CD4-positive, alpha-beta memory T cell (primary cell): ENCODE measurements around the gene SLC2A11. TPM values are rescaled to one million over a fixed set of nuclear protein-coding genes. Genes with fewer than 3 reads are reported as not detected.
"Not testable (repeated sequence)": the region's sequence is repeated elsewhere in the genome, so short reads cannot be mapped to it uniquely, and the experiment has no call there.

ENCODE experiments used
- CTCF ChIA-PET: fragments of 350-600 bp; sonication (Branson Sonifier 250); formaldehyde crosslinking; loops from one replicate; lab custom pipeline; 2021; ENCODE audit warnings: inconsistent platforms; ENCODE audit not compliant: partially characterized antibody; lab: Charles Lee
- POLR2A ChIA-PET: fragments of 350-600 bp; sonication (Branson Sonifier 250); formaldehyde crosslinking; loops from one replicate; lab custom pipeline; 2021; ENCODE audit not compliant: partially characterized antibody; lab: Charles Lee
- DNase-seq, 5 donors: peaks; one replicate each; pipeline versions ENCODE4 v3.0.0 to v3.0.0-alpha.2; 2020 to 2022; ENCODE audit warnings: mixed read lengths in 1 of 5
- H3K27ac ChIP-seq: one replicate; pipeline ENCODE4 v1.7.0; 2013; ENCODE audit warnings: low read depth, low read length
- H3K27me3 ChIP-seq: 2 replicates; pipeline ENCODE4 v1.7.0; 2013; ENCODE audit warnings: mild to moderate bottlenecking, low read length, moderate library complexity; ENCODE audit not compliant: insufficient read depth
- H3K36me3 ChIP-seq: 2 replicates; pipeline ENCODE4 v1.7.0; 2013; ENCODE audit warnings: mild to moderate bottlenecking, low read length, moderate library complexity; ENCODE audit not compliant: insufficient read depth
- H3K4me1 ChIP-seq: 2 replicates; pipeline ENCODE4 v1.7.0; 2013; ENCODE audit warnings: mild to moderate bottlenecking, low read length, moderate library complexity; ENCODE audit not compliant: insufficient read depth
- H3K4me3 ChIP-seq, 2 donors: one replicate each; pipeline ENCODE4 v1.7.0; 2013; ENCODE audit warnings: low read length in 2 of 2, mild to moderate bottlenecking in 1 of 2
- H3K9me3 ChIP-seq, 2 donors: one replicate each; pipeline ENCODE4 v1.7.0; 2013; ENCODE audit warnings: low read length in 2 of 2, control low read depth in 1 of 2; ENCODE audit not compliant: control insufficient read depth in 1 of 2
- H3K27ac Mint-ChIP-seq, 7 donors: one replicate each; pipeline ENCODE4 v1.8.0; 2020 to 2021; ENCODE audit warnings: mixed read lengths in 7 of 7, mild to moderate bottlenecking in 6 of 7, inconsistent platforms in 3 of 7, moderate library complexity in 3 of 7
- H3K27me3 Mint-ChIP-seq, 2 donors: one replicate each; pipeline ENCODE4 v1.8.0; 2020 to 2021; ENCODE audit warnings: mixed read lengths in 2 of 2
- H3K36me3 Mint-ChIP-seq, 2 donors: one replicate each; pipeline ENCODE4 v1.8.0; 2020 to 2021; ENCODE audit warnings: mixed read lengths in 2 of 2, inconsistent platforms in 1 of 2, mild to moderate bottlenecking in 1 of 2
- H3K4me1 Mint-ChIP-seq, 4 donors: one replicate each; pipeline ENCODE4 v1.8.0; 2020 to 2021; ENCODE audit warnings: mixed read lengths in 4 of 4, mild to moderate bottlenecking in 1 of 4
- H3K4me3 Mint-ChIP-seq, 8 donors: one replicate each; pipeline ENCODE4 v1.8.0; 2020 to 2021; ENCODE audit warnings: mixed read lengths in 8 of 8, mild to moderate bottlenecking in 7 of 8, moderate library complexity in 6 of 8, inconsistent platforms in 3 of 8
- H3K9me3 Mint-ChIP-seq, 8 donors: one replicate each; pipeline ENCODE4 v1.8.0; 2020 to 2021; ENCODE audit warnings: mixed read lengths in 8 of 8, mild to moderate bottlenecking in 5 of 8, inconsistent platforms in 3 of 8, moderate library complexity in 1 of 8
- intact Hi-C: fragments of 100-400 bp; cut with micrococcal nuclease; formaldehyde crosslinking; loops from one replicate; pipeline ENCODE4 v1.15.1; 2023
- polyA plus RNA-seq, 2 donors: library from polyadenylated mRNA; unstranded; fragments of 300-500 nt; fragmentation: Illumina TruSeq; gene quantifications; one replicate each; pipeline ENCODE4 v1.2.3, GENCODE V29; 2021
- total RNA-seq, 2 experiments: library from RNA; stranded (reverse); gene quantifications; one replicate each; pipeline ENCODE4 v1.2.3, GENCODE V29; 2021

SLC2A11 gene
- total and polyA plus RNA-seq, 4 experiments from 2014 or later = 3.9 to 27.2 (median 14.8) TPM

GRCh38 chr22:23912293-23912903 lies 54.7 kb downstream of the SLC2A11 start:
- H3K27ac Mint-ChIP-seq = peak overlapping the region in 3 of 7 donors; percentile 5 to 61 (median 29)
- POLR2A ChIA-PET = interaction anchor here (0.9 to 3.3 kb wide), 3 partner anchors 9 to 18 kb away, joined by 3 to 70 read pairs (median 8); partner anchors contain the start of gene MIF

GRCh38 chr22:23913306-23913660 lies 55.6 kb downstream of the SLC2A11 start:
- H3K4me1 Mint-ChIP-seq = peaks cover 9 to 25% (median 15%) of the 10 kb centered on the region in 4 donors
- H3K27ac Mint-ChIP-seq = peak overlapping the region; percentile 88 to 98 (median 96)
- intact Hi-C loops = loop anchor here (10.0 kb wide), 2 partner anchors 62 to 242 kb away; partner anchors contain the start of gene DDT
- peaks cover 0 to 1% of the 10 kb centered on the region in 2 donors for H3K27me3 Mint-ChIP-seq
- Histone ChIP-seq H3K36me3 (no peaks in the 10 kb centered on the region), H3K4me3 (peak overlapping the region; percentile 57 to 86), H3K27ac (peak overlapping the region; percentile 79), H3K4me1 (peaks cover 7% of the 10 kb centered on the region), H3K27me3 (no peaks in the 10 kb centered on the region), H3K9me3 (no peaks in the 10 kb centered on the region)
- H3K36me3 Mint-ChIP-seq = no peaks in the 10 kb centered on the region
- POLR2A ChIA-PET = interaction anchor here (0.6 to 3.3 kb wide), 18 partner anchors 10 to 642 kb away, joined by 3 to 70 read pairs (median 4); partner anchors contain the start of genes ADORA2A, CABIN1, GUCD1 and MIF
- DNase-seq = no peak
- H3K9me3 Mint-ChIP-seq = no peaks in the 10 kb centered on the region
- CTCF ChIA-PET = interaction anchor here (0.6 to 6.0 kb wide), 2 partner anchors 20 to 62 kb away, joined by 3 to 56 read pairs; partner anchors contain the start of gene MIF
- peak overlapping the region; percentile 91 to 99 (median 96) for H3K4me3 Mint-ChIP-seq

More at GRCh38 chr22:23912293-23912903, 54.7 kb downstream of the SLC2A11 start:
- Histone ChIP-seq H3K4me1 (peaks cover 7% of the 10 kb centered on the region), H3K36me3 (no peaks in the 10 kb centered on the region), H3K4me3 (no peak overlapping the region), H3K27me3 (no peaks in the 10 kb centered on the region), H3K27ac (no peak overlapping the region), H3K9me3 (no peaks in the 10 kb centered on the region)
- peaks cover 0 to 1% of the 10 kb centered on the region in 2 donors for H3K27me3 Mint-ChIP-seq
- peaks cover 9 to 25% (median 15%) of the 10 kb centered on the region in 4 donors for H3K4me1 Mint-ChIP-seq
- CTCF ChIA-PET = interaction anchor here (6.0 kb wide), 1 partner anchor 19 kb away, joined by 56 read pairs; the partner anchor contains the start of gene MIF
- no peak for DNase-seq
- H3K9me3 Mint-ChIP-seq = no peaks in the 10 kb centered on the region
- H3K4me3 Mint-ChIP-seq = peak overlapping the region in 3 of 8 donors; percentile 27 to 33 (median 30)
- no peaks in the 10 kb centered on the region for H3K36me3 Mint-ChIP-seq
- intact Hi-C loops = loop anchor here (10.0 kb wide), 2 partner anchors 62 to 242 kb away; partner anchors contain the start of gene DDT

- peak overlapping the region; percentile 91 to 99 (median 96) for H3K4me3 Mint-ChIP-seq
- intact Hi-C loops = loop anchor here (1.0 to 10.0 kb wide), 4 partner anchors 20 to 241 kb away; partner anchors contain the start of genes DDT and MIF
- H3K36me3 Mint-ChIP-seq = no peaks in the 10 kb centered on the region
- Histone ChIP-seq H3K9me3 (no peaks in the 10 kb centered on the region), H3K4me3 (peak overlapping the region; percentile 57 to 86), H3K27ac (peak overlapping the region; percentile 79), H3K27me3 (no peaks in the 10 kb centered on the region), H3K36me3 (no peaks in the 10 kb centered on the region), H3K4me1 (peaks cover 7% of the 10 kb centered on the region)
- H3K27ac Mint-ChIP-seq = peak overlapping the region; percentile 88 to 98 (median 96)
- ChIA-PET CTCF (interaction anchor here (0.6 to 6.0 kb wide), 2 partner anchors 20 to 62 kb away, joined by 3 to 56 read pairs; partner anchors contain the start of gene MIF), POLR2A (interaction anchor here (0.6 to 3.3 kb wide), 18 partner anchors 9 to 641 kb away, joined by 3 to 70 read pairs (median 4); partner anchors contain the start of genes ADORA2A, CABIN1, GUCD1 and MIF)
- DNase-seq = peak; percentile 96 to 99 (median 97)
- H3K4me1 Mint-ChIP-seq = peaks cover 9 to 25% (median 15%) of the 10 kb centered on the region in 4 donors
- H3K27me3 Mint-ChIP-seq = no peaks in the 10 kb centered on the region
- no peaks in the 10 kb centered on the region for H3K9me3 Mint-ChIP-seq
Measured at GRCh38 chr22:23913661-23914353, 56.1 kb downstream of the SLC2A11 start.

GRCh38 chr22:23915290-23915689 lies 57.6 kb downstream of the SLC2A11 start:
- Histone ChIP-seq H3K27ac (no peak overlapping the region), H3K9me3 (no peaks in the 10 kb centered on the region), H3K4me3 (no peak overlapping the region), H3K27me3 (no peaks in the 10 kb centered on the region), H3K4me1 (peaks cover 7% of the 10 kb centered on the region), H3K36me3 (no peaks in the 10 kb centered on the region)
- H3K36me3 Mint-ChIP-seq = peaks cover 0 to 4% of the 10 kb centered on the region in 2 donors
- intact Hi-C loops = loop anchor here (10.0 kb wide), 2 partner anchors 60 to 240 kb away; partner anchors contain the start of gene DDT
- H3K27ac Mint-ChIP-seq = peak overlapping the region in 3 of 7 donors; percentile 2 to 63 (median 37)
- no peaks in the 10 kb centered on the region for H3K27me3 Mint-ChIP-seq
- POLR2A ChIA-PET = interaction anchor here (3.3 kb wide), 1 partner anchor 21 kb away, joined by 70 read pairs; the partner anchor contains the start of gene MIF
- H3K4me3 Mint-ChIP-seq = no peak overlapping the region
- no peak for DNase-seq
- peaks cover 9 to 25% (median 14%) of the 10 kb centered on the region in 4 donors for H3K4me1 Mint-ChIP-seq
- CTCF ChIA-PET = no interaction called here
- H3K9me3 Mint-ChIP-seq = no peaks in the 10 kb centered on the region

- H3K9me3 ChIP-seq, intact Hi-C loops, H3K27me3 ChIP-seq, H3K27ac ChIP-seq, H3K4me3 Mint-ChIP-seq, H3K4me1 Mint-ChIP-seq, DNase-seq, H3K27me3 Mint-ChIP-seq, H3K4me1 ChIP-seq, H3K27ac Mint-ChIP-seq, H3K36me3 ChIP-seq, H3K4me3 ChIP-seq: not testable (repeated sequence)
- POLR2A ChIA-PET = interaction anchor here (1.2 kb wide), 1 partner anchor 26 kb away, joined by 3 read pairs; the partner anchor contains the start of gene MIF
- H3K9me3 Mint-ChIP-seq = peaks cover 0 to 17% (median 8%) of the 10 kb centered on the region in 8 donors
- CTCF ChIA-PET = interaction anchor here (0.6 kb wide), 1 partner anchor 717 kb away, joined by 3 read pairs; no protein-coding TSS in a partner anchor
- peaks cover 12 to 14% of the 10 kb centered on the region in 2 donors for H3K36me3 Mint-ChIP-seq
Measured at GRCh38 chr22:23920267-23920611, 62.6 kb downstream of the SLC2A11 start.

- H3K27me3 Mint-ChIP-seq, H3K4me3 ChIP-seq, H3K4me1 Mint-ChIP-seq, H3K27ac ChIP-seq, H3K9me3 ChIP-seq, intact Hi-C loops, H3K4me1 ChIP-seq, POLR2A ChIA-PET, H3K27me3 ChIP-seq, DNase-seq, H3K4me3 Mint-ChIP-seq: not testable (repeated sequence)
- CTCF ChIA-PET = interaction anchor here (1.0 kb wide), 1 partner anchor 11 kb away, joined by 3 read pairs; no protein-coding TSS in a partner anchor
- peaks cover 18 to 22% of the 10 kb centered on the region in 2 donors for H3K36me3 Mint-ChIP-seq
- peak overlapping the region in 1 of 7 donors; percentile 30 for H3K27ac Mint-ChIP-seq
- peaks cover 0 to 26% (median 12%) of the 10 kb centered on the region in 8 donors for H3K9me3 Mint-ChIP-seq
- peaks cover 12% of the 10 kb centered on the region for H3K36me3 ChIP-seq
Measured at GRCh38 chr22:23921586-23922201, 64.0 kb downstream of the SLC2A11 start.
